GM19240 (cell line): ENCODE measurements around the gene BLNK.
A peak's percentile ranks its signal among the peaks of the same experiment; 100 is the strongest.

Experiments
- DNase-seq: peaks from one replicate; pipeline ENCODE4 v3.0.0; 2011; ENCODE audit warnings: low spot score; ENCODE audit not compliant: insufficient read length

The BLNK gene

GRCh38 chr10:96263176-96263575 is 8.2 kb downstream of the BLNK start:
- DNase-seq, result no peak

- DNase-seq, result no peak
These were observed 9.4 kb downstream of the BLNK start for GRCh38 chr10:96261930-96262329.

- DNase-seq, result no peak
These were observed 10.2 kb downstream of the BLNK start for GRCh38 chr10:96261132-96261531.

- no peak for DNase-seq
These were observed 11.4 kb downstream of the BLNK start for GRCh38 chr10:96260014-96260413.

- no peak for DNase-seq
These were observed 12.2 kb downstream of the BLNK start for GRCh38 chr10:96259150-96259549.

GRCh38 chr10:96257944-96258343 is 13.4 kb downstream of the BLNK start:
- DNase-seq, result no peak

- no peak for DNase-seq
These were observed 15.6 kb downstream of the BLNK start for GRCh38 chr10:96255549-96256333.

- DNase-seq, result no peak
These were observed 16.4 kb downstream of the BLNK start for GRCh38 chr10:96254976-96255375.

GRCh38 chr10:96252730-96253129 is 18.6 kb downstream of the BLNK start:
- DNase-seq, result no peak

GRCh38 chr10:96250349-96250748 is 21.0 kb downstream of the BLNK start:
- DNase-seq, result no peak

GRCh38 chr10:96249264-96249663 is 22.1 kb downstream of the BLNK start:
- no peak for DNase-seq

- peak; percentile 57 for DNase-seq
These were observed 27.0 kb downstream of the BLNK start for GRCh38 chr10:96244354-96244753.

GRCh38 chr10:96243296-96243695 is 28.1 kb downstream of the BLNK start:
- no peak for DNase-seq

- no peak for DNase-seq
These were observed 28.5 kb downstream of the BLNK start for GRCh38 chr10:96242822-96243221.

- no peak for DNase-seq
These were observed 32.4 kb downstream of the BLNK start for GRCh38 chr10:96238646-96239623.

- DNase-seq, result no peak
These were observed 34.5 kb downstream of the BLNK start for GRCh38 chr10:96236876-96237275.

- no peak for DNase-seq
These were observed 35.3 kb downstream of the BLNK start for GRCh38 chr10:96236090-96236478.

- DNase-seq, result no peak
These were observed 35.9 kb downstream of the BLNK start for GRCh38 chr10:96235326-96236089.

- DNase-seq, result no peak
These were observed 37.4 kb downstream of the BLNK start for GRCh38 chr10:96233959-96234358.

GRCh38 chr10:96230527-96230926 is 40.8 kb downstream of the BLNK start:
- no peak for DNase-seq

- peak; percentile 35 for DNase-seq
These were observed 41.8 kb downstream of the BLNK start for GRCh38 chr10:96229568-96230030.
